Gastroesophageal sphincter (tissue), 4 donors: ENCODE data around the gene GIPC2. TPM values are rescaled to one million over a fixed set of nuclear protein-coding genes. Genes with fewer than 3 reads are reported as not detected.

ENCODE experiments used
- ATAC-seq: fragments of 150-250 bp; one replicate; pipeline ENCODE4 v1.9.1; 2016; ENCODE audit warnings: mild to moderate bottlenecking, moderate library complexity
- H3K27ac ChIP-seq, 4 donors: fragments of 200-600 bp; sonication (generic) in 3 of 4; 1 replicate in 3 of 4; 2 replicates in 1 of 4; pipeline ENCODE4 v1.5.1; 2016 to 2019
- H3K27me3 ChIP-seq: fragments of 200-600 bp; sonication (generic); one replicate; pipeline ENCODE4 v1.5.1; 2019
- H3K36me3 ChIP-seq, 2 donors: fragments of 200-600 bp; sonication (generic); one replicate each; pipeline ENCODE4 v1.5.1; 2019; ENCODE audit warnings: control low read depth in 1 of 2
- H3K4me1 ChIP-seq, 3 donors: fragments of 200-600 bp; sonication (generic); 1 replicate in 2 of 3; 2 replicates in 1 of 3; pipeline ENCODE4 v1.5.1; 2016 to 2019; ENCODE audit warnings: control low read depth in 2 of 3
- H3K4me3 ChIP-seq, 2 donors: fragments of 200-600 bp; sonication (generic); one replicate each; pipeline ENCODE4 v1.5.1; 2019; ENCODE audit warnings: mild to moderate bottlenecking in 1 of 2, moderate library complexity in 1 of 2
- H3K9me3 ChIP-seq, 3 donors: fragments of 200-600 bp; sonication (generic); one replicate each; pipeline ENCODE4 v1.5.1; 2017 to 2019; ENCODE audit warnings: control low read depth in 2 of 3
- EP300 ChIP-seq: sonication (generic); formaldehyde crosslinking; IDR thresholded peaks from one replicate; pipeline ENCODE4 v1.6.1; 2017; ENCODE audit warnings: antibody characterized with exemption, mild to moderate bottlenecking
- POLR2A ChIP-seq, 2 donors: fragments of 450-650 bp; IDR thresholded peaks; one replicate each; pipeline ENCODE4 v1.6.1; 2017; ENCODE audit warnings: antibody characterized with exemption in 2 of 2, mild to moderate bottlenecking in 2 of 2, moderate library complexity in 1 of 2
- POLR2AphosphoS5 ChIP-seq: sonication (generic); formaldehyde crosslinking; IDR thresholded peaks from one replicate; pipeline ENCODE4 v1.6.1; 2017; ENCODE audit warnings: antibody characterized with exemption
- WGBS, 2 donors: methylation state at CpG; one replicate each; pipeline ENCODE4 v1.1.5; 2018; ENCODE audit warnings: low coverage in 1 of 2; 5-methylcytosine and 5-hydroxymethylcytosine counted together
- total RNA-seq, 4 donors: library from RNA; depleted of rRNA; stranded (reverse); fragments of >200 nt; gene quantifications; one replicate each; pipeline ENCODE4 v1.1.0, GENCODE V29; 2016
- TF ChIP-seq, protein P1 (sequence below), 4 experiments: fragments of 200-600 bp in 2 of 4; fragments of 450-650 bp in 2 of 4; sonication (generic) in 1 of 4; IDR thresholded peaks; one replicate each; pipeline ENCODE4 v1.5.1; 2017 to 2019; ENCODE audit warnings: antibody characterized with exemption in 4 of 4, mild to moderate bottlenecking in 2 of 4, moderate library complexity in 2 of 4

GIPC2 gene
- total RNA-seq, 4 donors from 2014 or later: 2.2 to 9.0 (median 5.5) TPM

DNA sequence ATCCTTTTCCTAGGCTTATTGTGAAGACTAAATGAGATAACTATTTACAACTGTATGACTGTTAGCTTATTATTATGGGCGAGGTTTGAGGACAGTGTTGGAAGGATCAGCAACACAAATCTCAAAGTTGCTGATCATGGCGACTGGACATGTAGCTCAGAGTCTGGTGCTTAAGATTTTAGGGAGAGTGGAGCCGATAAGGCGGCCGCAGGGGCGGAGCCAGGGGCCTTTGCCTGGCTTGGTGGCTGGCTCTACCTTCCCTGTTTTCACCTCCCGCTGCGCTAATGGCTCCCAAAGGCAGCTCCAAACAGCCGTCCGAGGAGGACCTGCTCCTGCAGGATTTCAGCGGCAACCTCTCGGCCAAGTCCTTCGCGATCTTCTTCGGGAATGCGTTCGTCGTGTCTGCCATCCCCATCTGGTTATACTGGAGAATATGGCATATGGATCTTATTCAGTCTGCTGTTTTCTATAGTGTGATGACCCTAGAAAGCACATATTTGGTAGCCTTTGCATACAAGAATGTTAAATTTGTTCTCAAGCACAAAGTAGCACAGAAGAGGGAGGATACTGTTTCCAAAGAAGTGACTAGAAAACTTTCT lies 45.5 kb downstream of the GIPC2 start:
- Histone ChIP-seq H3K4me1 (peaks cover 0 to 10% (median 3%) of the 10 kb centered on the region in 3 donors), H3K27ac (no peak overlapping the region), H3K36me3 (no peaks in the 10 kb centered on the region), H3K9me3 (peaks cover 0 to 13% (median 0%) of the 10 kb centered on the region in 3 donors), H3K27me3 (no peaks in the 10 kb centered on the region), H3K4me3 (no peak overlapping the region)
- TF ChIP-seq POLR2A (IDR thresholded peaks at IDR 0.05) (no peak), POLR2AphosphoS5 (no peak), EP300 (no peak)
- TF ChIP-seq, protein P1, sequence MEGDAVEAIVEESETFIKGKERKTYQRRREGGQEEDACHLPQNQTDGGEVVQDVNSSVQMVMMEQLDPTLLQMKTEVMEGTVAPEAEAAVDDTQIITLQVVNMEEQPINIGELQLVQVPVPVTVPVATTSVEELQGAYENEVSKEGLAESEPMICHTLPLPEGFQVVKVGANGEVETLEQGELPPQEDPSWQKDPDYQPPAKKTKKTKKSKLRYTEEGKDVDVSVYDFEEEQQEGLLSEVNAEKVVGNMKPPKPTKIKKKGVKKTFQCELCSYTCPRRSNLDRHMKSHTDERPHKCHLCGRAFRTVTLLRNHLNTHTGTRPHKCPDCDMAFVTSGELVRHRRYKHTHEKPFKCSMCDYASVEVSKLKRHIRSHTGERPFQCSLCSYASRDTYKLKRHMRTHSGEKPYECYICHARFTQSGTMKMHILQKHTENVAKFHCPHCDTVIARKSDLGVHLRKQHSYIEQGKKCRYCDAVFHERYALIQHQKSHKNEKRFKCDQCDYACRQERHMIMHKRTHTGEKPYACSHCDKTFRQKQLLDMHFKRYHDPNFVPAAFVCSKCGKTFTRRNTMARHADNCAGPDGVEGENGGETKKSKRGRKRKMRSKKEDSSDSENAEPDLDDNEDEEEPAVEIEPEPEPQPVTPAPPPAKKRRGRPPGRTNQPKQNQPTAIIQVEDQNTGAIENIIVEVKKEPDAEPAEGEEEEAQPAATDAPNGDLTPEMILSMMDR (IDR thresholded peaks at IDR 0.05): no peak
- no peak for ATAC-seq
- 81 to 89% methylated on average over 6 to 15 of the region's 18 CpGs for WGBS, 2 donors

DNA sequence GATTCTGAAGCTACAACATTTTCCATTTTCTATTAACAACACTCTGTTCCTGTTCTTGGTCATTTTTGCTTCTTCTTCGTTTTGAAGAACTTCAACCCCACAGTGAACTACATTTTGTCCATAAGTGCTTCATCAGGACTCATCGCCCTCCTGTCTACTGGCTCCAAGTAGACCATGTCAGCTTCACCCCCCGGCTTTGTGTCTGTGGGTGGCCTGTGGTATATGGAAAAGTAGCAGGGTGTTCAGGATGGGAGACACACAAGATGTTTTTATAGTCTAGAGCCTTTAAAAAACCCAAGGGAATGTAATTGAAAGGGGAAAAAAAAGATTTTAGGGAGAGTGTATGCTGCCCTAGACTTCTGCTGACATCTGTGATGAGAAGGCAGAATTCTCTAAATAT lies 46.1 kb downstream of the GIPC2 start:
- WGBS, 2 donors: 85 to 93% methylated on average over 2 of the region's 3 CpGs
- Histone ChIP-seq H3K27ac (no peak overlapping the region), H3K4me1 (peaks cover 0 to 15% (median 3%) of the 10 kb centered on the region in 3 donors), H3K27me3 (no peaks in the 10 kb centered on the region), H3K9me3 (peaks cover 0 to 7% (median 0%) of the 10 kb centered on the region in 3 donors), H3K4me3 (no peak overlapping the region), H3K36me3 (no peaks in the 10 kb centered on the region)
- ATAC-seq: no peak
- no peak for TF ChIP-seq EP300
- TF ChIP-seq POLR2AphosphoS5: no peak
- TF ChIP-seq, protein P1 (IDR thresholded peaks at IDR 0.05): no peak

DNA sequence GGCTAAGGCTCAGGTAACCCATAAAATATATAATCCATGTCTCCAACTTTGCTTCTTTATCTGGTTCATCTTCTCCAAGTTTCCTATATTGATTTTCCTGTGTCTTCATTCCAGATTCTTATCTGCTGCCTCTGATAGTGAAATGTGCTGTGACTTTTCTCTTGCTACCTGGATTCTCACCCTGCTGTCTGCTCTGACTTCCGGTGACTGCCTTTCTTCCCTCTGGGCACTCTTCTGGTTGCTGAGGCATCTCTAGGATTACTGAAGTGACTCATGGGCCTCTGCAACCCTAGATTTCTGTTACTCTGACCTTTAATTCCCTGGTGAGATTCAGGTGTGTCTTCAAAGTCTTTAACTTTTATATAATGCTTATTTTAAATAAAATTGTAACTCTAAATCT lies 46.9 kb downstream of the GIPC2 start:
- Histone ChIP-seq H3K9me3 (no peaks in the 10 kb centered on the region), H3K27me3 (no peaks in the 10 kb centered on the region), H3K4me1 (peaks cover 0 to 16% (median 3%) of the 10 kb centered on the region in 3 donors), H3K27ac (no peak overlapping the region), H3K4me3 (no peak overlapping the region), H3K36me3 (no peaks in the 10 kb centered on the region)
- WGBS, 2 donors: 75 to 86% methylated on average over 1 of the region's 1 CpG
- no peak for ATAC-seq
- TF ChIP-seq, protein P1 (IDR thresholded peaks at IDR 0.05): no peak
- no peak for TF ChIP-seq POLR2AphosphoS5
- TF ChIP-seq POLR2A (IDR thresholded peaks at IDR 0.05): no peak
- no peak for TF ChIP-seq EP300

DNA sequence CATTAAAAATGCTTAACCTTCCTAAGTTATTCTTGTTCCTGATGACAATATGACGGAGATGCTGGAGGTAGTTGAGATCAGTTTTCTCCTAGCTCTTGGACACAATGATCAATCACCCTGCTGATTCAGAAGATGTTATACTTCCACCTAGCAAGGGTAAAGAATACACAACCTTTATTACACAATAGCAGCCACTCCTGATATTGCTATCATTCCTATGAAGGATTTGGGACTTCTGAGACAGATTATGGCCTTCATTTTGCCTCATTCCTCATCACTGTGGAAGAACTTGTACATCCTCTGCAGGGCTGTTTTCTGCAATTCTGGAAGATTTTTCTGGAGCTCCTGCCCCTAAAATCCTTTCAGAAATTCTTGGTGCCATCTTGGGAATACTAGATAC lies 47.8 kb downstream of the GIPC2 start:
- no peak for ATAC-seq
- no peak for TF ChIP-seq POLR2AphosphoS5
- TF ChIP-seq POLR2A (IDR thresholded peaks at IDR 0.05): no peak
- TF ChIP-seq EP300: no peak
- TF ChIP-seq, protein P1 (IDR thresholded peaks at IDR 0.05): no peak
- no peaks in the 10 kb centered on the region for H3K27me3 ChIP-seq
- H3K9me3 ChIP-seq: no peaks in the 10 kb centered on the region
- no peak overlapping the region for H3K4me3 ChIP-seq
- no peak overlapping the region for H3K27ac ChIP-seq
- H3K36me3 ChIP-seq: no peaks in the 10 kb centered on the region
- peaks cover 0 to 16% (median 3%) of the 10 kb centered on the region in 3 donors for H3K4me1 ChIP-seq
- WGBS, 2 donors: 82 to 100% methylated on average over 1 of the region's 1 CpG

DNA sequence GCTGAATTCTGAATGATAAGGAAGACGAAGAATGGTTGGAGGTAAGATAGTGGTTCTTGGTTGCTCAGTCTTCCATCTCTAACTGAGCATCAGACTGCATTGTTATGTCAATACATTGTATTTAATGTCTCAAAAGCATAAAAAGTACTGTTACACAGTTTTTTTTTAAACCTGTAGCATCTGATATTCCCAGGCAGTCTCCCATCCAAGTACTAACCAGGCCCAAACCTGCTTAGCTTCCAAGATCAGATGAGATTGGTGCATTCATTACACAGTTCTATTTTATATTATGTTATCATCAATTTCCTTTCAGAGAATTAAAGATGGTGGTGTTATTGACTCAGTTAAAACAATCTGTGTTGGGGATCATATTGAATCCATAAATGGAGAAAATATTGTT lies 48.9 kb downstream of the GIPC2 start:
- Histone ChIP-seq H3K36me3 (no peaks in the 10 kb centered on the region), H3K9me3 (no peaks in the 10 kb centered on the region), H3K4me3 (no peak overlapping the region), H3K27me3 (no peaks in the 10 kb centered on the region), H3K4me1 (peaks cover 0 to 16% (median 3%) of the 10 kb centered on the region in 3 donors), H3K27ac (peak overlapping the region in 2 of 4 donors; percentile 32 to 72)
- 80 to 87% methylated on average over 1 of the region's 1 CpG for WGBS, 2 donors
- ATAC-seq: no peak
- TF ChIP-seq, protein P1 (IDR thresholded peaks at IDR 0.05): no peak
- TF ChIP-seq POLR2AphosphoS5 (no peak), EP300 (no peak), POLR2A (IDR thresholded peaks at IDR 0.05) (no peak)
